Keratinocyte (primary cell): ENCODE data around the gene TSFM.

Experiments used
- EZH2 ChIP-seq: IDR thresholded peaks from one replicate; pipeline ENCODE4 v1.6.1; 2012; ENCODE audit warnings: inconsistent platforms, mild to moderate bottlenecking, low read length, moderate library complexity
- TF ChIP-seq, protein P1 (sequence below), 3 experiments: IDR thresholded peaks in 1 of 3; conservative IDR thresholded peaks in 1 of 3; optimal IDR thresholded peaks in 1 of 3; 2 replicates in 2 of 3; 3 replicates in 1 of 3; pipeline versions ENCODE3 to v1.5.1; 2011; ENCODE audit warnings: low read length in 3 of 3, mild to moderate bottlenecking in 3 of 3, moderate library complexity in 2 of 3, control low read depth in 1 of 3, inconsistent platforms in 1 of 3; ENCODE audit not compliant: insufficient read depth in 2 of 3; ENCODE audit errors: extremely low read depth in 1 of 3

DNA sequence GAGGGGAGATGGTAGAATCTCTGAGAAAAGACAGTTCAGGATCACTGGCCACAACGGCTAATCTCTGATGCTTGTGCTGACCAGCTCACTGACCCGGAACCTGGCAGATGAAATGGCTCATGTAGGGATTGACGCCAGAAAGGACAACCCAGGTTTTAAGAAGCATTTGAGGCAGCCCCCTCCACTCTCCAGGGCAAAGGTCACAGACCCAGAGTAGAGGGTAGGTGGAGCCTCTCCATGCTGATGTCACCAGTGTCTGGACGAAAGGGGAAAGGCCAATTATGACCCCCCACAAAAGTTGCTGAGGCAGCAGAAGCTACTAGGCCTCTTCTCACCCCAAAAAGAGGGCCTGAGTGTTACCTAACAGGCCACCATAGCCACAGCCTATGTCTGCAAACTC, 11.9 kb upstream of the TSFM start:
- TF ChIP-seq, protein P1, sequence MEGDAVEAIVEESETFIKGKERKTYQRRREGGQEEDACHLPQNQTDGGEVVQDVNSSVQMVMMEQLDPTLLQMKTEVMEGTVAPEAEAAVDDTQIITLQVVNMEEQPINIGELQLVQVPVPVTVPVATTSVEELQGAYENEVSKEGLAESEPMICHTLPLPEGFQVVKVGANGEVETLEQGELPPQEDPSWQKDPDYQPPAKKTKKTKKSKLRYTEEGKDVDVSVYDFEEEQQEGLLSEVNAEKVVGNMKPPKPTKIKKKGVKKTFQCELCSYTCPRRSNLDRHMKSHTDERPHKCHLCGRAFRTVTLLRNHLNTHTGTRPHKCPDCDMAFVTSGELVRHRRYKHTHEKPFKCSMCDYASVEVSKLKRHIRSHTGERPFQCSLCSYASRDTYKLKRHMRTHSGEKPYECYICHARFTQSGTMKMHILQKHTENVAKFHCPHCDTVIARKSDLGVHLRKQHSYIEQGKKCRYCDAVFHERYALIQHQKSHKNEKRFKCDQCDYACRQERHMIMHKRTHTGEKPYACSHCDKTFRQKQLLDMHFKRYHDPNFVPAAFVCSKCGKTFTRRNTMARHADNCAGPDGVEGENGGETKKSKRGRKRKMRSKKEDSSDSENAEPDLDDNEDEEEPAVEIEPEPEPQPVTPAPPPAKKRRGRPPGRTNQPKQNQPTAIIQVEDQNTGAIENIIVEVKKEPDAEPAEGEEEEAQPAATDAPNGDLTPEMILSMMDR (optimal IDR thresholded peaks at IDR 0.05 in 1 of 3, IDR thresholded peaks at IDR 0.05 in 1 of 3, conservative IDR thresholded peaks at IDR 0.05 in 1 of 3; ENCODE audit: extremely low read depth in 1 of 3, insufficient read depth in 2 of 3, low read length in 3 of 3): no peak
- no peak for TF ChIP-seq EZH2
